Uterus (tissue), 2 donors: Measurements from ENCODE around the gene TRABD.

Source experiments
- CTCF ChIP-seq, 4 experiments: fragments of 200-600 bp in 2 of 4; fragments of 450-650 bp in 2 of 4; sonication (generic) in 2 of 4; IDR thresholded peaks; one replicate each; pipeline ENCODE4 v1.5.1; 2016 to 2019; ENCODE audit warnings: antibody characterized with exemption in 4 of 4, mild to moderate bottlenecking in 2 of 4, moderate library complexity in 1 of 4
- POLR2A ChIP-seq, 2 donors: fragments of 450-650 bp; IDR thresholded peaks; one replicate each; pipeline ENCODE4 v1.6.1; 2016; ENCODE audit warnings: antibody characterized with exemption in 2 of 2, mild to moderate bottlenecking in 1 of 2, moderate library complexity in 1 of 2

DNA sequence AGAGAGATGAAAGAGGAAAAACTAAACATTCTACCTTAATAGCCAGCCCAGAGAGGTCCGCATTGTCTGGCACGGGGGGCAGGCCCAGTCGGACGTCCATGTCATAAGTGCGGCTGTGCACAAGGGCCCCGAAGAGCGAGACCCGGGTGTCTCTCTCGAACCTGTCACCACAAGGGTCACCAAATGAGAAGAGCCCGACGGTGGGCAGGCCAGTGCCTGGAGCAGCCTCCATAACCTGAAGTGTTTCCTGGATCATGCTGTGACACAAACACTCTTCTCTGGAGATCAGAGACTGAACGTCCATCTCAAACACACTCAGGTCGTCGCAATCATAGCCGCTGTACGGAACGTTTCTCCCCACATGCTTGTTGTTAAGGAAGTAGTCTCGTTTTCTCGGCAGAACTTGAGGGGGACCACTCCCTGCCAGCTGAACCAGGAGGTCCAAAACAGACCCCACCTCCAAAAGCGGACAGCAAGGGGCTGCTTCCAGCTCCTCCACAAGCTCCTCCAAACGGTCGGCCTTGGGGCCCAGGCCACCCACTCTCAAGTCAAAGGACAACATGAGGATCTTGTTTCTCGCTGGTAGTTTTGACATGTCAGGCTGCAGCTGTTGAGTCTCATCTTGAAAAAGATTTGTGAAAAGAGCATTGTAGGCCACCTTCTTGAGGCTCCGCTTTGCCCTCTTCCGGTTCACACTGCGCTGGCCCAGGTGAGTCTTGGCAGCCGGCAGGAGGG lies 58.1 kb downstream of the TRABD start:
- TF ChIP-seq CTCF (IDR thresholded peaks at IDR 0.05) (no peak), POLR2A (IDR thresholded peaks at IDR 0.05) (no peak)
